HG02623 (cell line): ENCODE measurements around the gene DCAF6.

Experiments used
- ATAC-seq: cut with Tn5 transposase; IDR thresholded peaks from one replicate; pipeline ENCODE4 v1.9.1; 2021; ENCODE audit warnings: moderate library complexity; ENCODE audit not compliant: unreplicated experiment

Gene DCAF6

GRCh38 chr1:167955915-167956314 is 19.4 kb downstream of the DCAF6 start:
- ATAC-seq: no peak

- no peak for ATAC-seq
These were observed 21.2 kb downstream of the DCAF6 start for GRCh38 chr1:167957710-167958109.

GRCh38 chr1:167964646-167965045 is 28.2 kb downstream of the DCAF6 start:
- no peak for ATAC-seq

- no peak for ATAC-seq
These were observed 29.6 kb downstream of the DCAF6 start for GRCh38 chr1:167966050-167966449.

GRCh38 chr1:167968569-167968968 is 32.1 kb downstream of the DCAF6 start:
- ATAC-seq: no peak

GRCh38 chr1:167973832-167974231 is 37.3 kb downstream of the DCAF6 start:
- no peak for ATAC-seq

GRCh38 chr1:167974698-167975097 is 38.2 kb downstream of the DCAF6 start:
- ATAC-seq: no peak

- no peak for ATAC-seq
These were observed 40.8 kb downstream of the DCAF6 start for GRCh38 chr1:167977245-167977644.

GRCh38 chr1:167981933-167982332 is 45.5 kb downstream of the DCAF6 start:
- no peak for ATAC-seq

- ATAC-seq: no peak
These were observed 47.4 kb downstream of the DCAF6 start for GRCh38 chr1:167983797-167984420.

- ATAC-seq: no peak
These were observed 48.5 kb downstream of the DCAF6 start for GRCh38 chr1:167984886-167985489.

- no peak for ATAC-seq
These were observed 50.7 kb downstream of the DCAF6 start for GRCh38 chr1:167987174-167987573.

- no peak for ATAC-seq
These were observed 55.1 kb downstream of the DCAF6 start for GRCh38 chr1:167991546-167991945.

- ATAC-seq: no peak
These were observed 57.2 kb downstream of the DCAF6 start for GRCh38 chr1:167993720-167994119.

GRCh38 chr1:167994560-167994959 is 58.1 kb downstream of the DCAF6 start:
- ATAC-seq: no peak

GRCh38 chr1:167995038-167995437 is 58.6 kb downstream of the DCAF6 start:
- no peak for ATAC-seq

- ATAC-seq: no peak
These were observed 59.8 kb downstream of the DCAF6 start for GRCh38 chr1:167996266-167996665.

- no peak for ATAC-seq
These were observed 60.6 kb downstream of the DCAF6 start for GRCh38 chr1:167997037-167997575.

GRCh38 chr1:167999877-168000276 is 63.4 kb downstream of the DCAF6 start:
- ATAC-seq: no peak

GRCh38 chr1:168000656-168001055 is 64.2 kb downstream of the DCAF6 start:
- ATAC-seq: no peak

GRCh38 chr1:168001213-168001612 is 64.7 kb downstream of the DCAF6 start:
- ATAC-seq: no peak

GRCh38 chr1:168004531-168004930 is 68.0 kb downstream of the DCAF6 start:
- no peak for ATAC-seq

GRCh38 chr1:168005529-168005928 is 69.0 kb downstream of the DCAF6 start:
- no peak for ATAC-seq
